Activated CD4-positive, alpha-beta T cell treated with anti-CD3 and anti-CD28 coated beads, Interleukin-2, Interleukin-6, amounts not matched to agents 100 ng/mL and 50 ng/mL, durations not matched to agents 16 hours and 8 hours (primary cell): ENCODE measurements around the gene GSTA3.
"Not testable (repeated sequence)": the region's sequence is repeated elsewhere in the genome, so short reads cannot be mapped to it uniquely, and the experiment has no call there.

Experiments
- DNase-seq: peaks from one replicate; pipeline ENCODE4 v3.0.0-alpha.2; 2020

Gene GSTA3

DNA sequence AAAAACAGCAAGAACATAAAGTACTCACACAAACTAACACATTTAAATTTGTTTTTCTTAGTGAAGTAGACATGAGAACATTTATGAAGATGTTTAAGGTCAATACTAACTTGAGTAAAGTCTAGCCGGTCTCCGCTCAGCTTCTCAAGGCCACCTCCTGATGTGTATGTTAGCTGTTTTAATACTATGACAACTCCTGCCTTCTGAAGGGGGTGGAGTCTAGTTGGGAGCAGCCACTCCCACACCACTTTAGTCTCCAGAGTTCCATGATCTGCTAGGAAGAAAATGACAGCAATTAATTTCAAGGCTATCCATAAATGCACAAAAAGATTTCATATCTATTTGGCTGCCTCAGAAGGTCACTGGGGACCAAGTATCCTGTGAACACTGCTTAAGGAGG is at the start of gene GSTA3:
TSS of gene GSTA3 (minus strand) at position 168 of the 400 bp plus-strand sequence. CDS start 3,864 bp downstream, outside the sequence.
- DNase-seq, result no peak

DNA sequence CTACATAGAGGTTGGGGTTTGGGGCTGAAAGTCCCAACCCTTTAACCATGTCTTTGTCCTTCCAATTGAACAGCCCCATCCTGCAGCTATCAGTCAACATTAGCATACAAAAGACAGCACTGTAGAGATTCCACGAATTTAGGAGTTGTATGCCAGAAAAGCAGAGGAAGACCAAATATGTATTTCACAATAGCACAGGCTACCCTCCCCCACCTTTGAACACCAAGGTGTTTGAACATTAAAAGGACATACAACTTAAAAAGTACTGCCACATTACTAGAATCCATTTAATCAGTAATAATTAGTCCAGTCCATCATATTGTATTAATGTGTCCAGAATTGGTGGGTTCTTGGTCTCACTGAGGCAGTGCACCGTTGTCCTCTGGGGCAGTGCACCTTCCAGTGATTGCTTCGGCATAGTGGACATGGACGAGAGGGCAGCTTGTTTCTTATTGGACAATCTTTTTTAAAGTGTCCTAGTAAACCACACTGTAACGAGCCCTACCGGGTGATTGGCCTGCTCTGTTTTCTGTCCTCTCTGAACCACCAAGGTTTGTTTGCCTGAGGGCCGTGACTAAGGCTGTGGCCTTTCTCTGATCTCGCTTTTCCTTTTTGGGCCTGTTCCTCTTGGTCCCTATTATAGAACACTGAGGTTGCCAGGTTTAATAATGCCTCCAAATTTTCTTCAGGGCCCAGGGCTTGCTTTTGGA is 49.2 kb upstream of the GSTA3 start:
- DNase-seq, result no peak

DNA sequence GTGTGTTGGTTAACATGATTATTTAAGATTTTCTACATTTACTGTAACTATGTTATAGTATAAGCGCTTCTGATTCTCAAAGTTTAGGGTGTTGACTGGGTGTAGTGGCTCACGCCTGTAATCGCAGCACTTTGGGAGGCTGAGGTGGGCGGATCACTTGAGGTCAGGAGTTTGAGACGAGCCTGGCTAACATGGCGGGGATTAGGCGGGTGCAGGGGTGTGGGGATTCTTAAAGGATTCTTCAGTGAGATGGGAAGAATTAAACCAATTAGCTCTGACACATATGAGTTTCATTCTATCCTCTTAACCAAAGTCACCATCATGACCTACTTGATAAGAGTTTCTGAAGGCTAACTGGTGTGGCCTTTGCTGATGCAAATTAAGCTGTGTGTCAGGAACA is 46.4 kb upstream of the GSTA3 start:
- no peak for DNase-seq

DNA sequence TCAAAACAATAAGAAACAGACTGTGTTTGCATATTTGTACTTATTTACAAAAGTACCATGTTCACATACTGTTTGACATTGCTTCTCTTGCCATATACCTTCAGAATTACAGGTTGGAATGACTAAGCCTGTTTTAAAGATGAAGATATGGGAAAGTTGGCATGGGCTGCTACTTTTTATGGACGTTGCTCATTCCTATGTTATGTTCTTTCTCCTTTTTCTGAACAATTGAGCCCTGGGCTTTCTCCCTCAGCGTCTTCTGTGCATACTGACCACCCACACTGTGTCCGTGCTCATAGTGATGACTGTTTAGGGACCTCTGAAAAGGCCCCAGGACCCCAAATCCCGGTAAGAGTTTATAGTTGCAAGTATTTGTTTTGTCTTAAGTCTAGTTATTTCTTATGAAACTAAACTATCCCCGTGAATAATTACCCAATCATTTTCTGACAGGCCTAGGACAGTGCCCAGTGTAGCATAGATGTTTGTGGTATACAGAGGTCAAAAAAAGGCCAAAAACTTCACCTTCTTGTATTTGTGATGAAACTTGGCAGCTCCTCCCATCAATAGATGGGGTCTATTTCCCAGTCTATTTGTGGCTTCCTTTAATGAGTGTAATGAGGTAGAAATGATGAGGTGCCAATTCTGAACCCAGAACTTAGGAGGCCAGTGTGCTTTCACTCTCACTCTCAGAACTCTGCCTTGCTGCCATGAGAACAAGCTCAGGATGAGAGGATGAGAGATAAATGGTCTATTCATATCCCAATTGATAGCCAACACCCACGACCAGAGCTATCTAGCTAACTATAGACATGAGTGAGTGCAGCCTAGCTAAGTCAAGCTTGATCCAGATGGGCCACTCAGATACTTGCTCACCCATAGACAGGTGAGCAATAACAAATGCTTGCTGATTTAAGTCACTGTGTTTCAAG is 44.7 kb upstream of the GSTA3 start:
- DNase-seq, result no peak

DNA sequence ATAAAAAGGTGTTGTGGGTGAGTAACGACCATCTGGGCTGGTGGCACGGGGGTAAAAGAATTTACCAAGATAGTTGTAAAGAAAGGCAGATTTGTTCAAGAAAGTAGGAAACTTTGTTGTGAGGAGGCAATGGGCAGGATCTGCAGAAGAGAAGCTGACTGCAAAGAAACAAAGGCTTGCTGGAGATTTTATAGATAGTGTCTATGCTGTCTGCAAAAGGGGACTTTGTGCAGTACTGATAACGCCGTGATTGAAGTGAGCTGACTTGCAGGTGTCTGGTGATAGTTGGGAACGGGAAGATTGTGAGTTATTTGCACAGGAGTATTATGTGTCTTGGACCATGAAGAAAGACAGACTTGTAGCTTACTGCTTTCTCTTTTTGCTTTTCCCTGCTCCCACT is 36.8 kb upstream of the GSTA3 start:
- DNase-seq, result no peak

DNA sequence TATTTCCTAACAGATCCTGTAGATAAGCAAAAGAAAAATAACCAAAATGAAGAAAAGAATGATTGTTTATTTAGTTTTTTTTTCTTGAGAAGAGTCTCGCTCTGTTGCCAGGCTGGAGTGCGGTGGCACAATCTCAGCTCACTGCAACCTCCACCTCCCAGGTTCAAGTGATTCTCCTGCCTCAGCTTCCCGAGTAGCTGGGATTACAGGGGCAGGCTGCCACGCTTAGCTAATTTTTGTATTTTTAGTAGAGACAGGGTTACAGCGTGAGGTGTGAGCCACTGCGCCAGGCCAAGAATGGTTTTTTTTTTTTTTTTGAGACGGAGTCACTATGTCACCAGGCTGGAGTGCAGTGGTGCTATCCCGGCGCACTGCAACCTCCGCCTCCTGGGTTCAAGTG is 33.3 kb upstream of the GSTA3 start:
- not testable (repeated sequence) for DNase-seq

DNA sequence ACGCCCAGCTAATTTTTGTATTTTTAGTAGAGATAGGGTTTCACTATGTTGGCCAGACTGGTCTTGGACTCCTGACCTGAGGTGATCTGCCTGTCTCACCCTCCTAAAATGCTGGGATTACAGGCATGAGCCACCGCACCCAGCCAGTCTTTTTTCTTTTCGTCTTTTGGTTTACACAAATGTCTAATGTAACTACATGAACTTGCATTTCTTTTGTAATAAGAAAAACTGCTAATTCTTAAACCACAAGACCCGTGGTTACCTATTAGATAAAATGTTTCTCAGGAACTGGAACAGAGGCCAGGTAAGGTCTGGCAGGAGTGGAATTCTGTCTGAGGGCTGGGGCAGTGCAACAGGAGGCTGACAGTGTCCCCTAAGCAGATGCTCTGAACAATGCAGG is 32.7 kb upstream of the GSTA3 start:
- no peak for DNase-seq

DNA sequence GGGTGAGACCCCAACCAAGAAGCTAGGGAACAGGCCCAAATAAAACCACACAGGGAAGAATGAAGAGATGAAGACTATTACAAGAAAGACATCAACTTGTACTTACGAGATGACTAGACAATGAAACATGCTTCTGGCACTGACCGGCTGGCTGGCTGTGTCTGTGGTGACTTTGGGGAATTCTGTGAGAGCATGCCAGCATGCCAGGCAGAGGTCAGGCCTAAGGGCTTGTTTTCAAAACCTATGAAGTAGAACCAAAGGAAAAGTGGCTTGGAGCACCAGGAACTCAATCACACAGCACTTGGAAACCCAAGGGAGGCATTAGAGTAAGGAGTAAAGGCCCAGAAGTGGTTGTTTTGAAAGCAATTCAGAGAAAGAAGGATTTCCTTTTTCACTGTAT is 28.4 kb upstream of the GSTA3 start:
- no peak for DNase-seq

DNA sequence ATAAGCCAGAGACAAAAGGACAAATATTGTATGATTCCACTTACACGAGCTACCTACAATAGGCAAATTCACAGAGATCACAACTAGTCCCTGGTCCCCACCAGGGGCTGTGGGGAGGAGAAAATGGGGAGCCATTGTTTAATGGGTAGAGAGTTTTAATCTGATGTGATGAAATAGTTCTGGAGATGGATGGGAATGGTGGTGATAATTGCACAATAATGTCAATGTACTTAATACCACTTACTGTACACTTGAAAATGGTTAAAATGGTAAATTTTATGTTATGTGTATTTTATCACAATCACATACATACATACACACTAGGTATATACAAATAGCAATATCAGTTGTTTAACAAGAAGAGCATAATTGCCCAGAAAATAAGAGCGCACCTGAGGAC is 24.3 kb upstream of the GSTA3 start:
- DNase-seq, result no peak

DNA sequence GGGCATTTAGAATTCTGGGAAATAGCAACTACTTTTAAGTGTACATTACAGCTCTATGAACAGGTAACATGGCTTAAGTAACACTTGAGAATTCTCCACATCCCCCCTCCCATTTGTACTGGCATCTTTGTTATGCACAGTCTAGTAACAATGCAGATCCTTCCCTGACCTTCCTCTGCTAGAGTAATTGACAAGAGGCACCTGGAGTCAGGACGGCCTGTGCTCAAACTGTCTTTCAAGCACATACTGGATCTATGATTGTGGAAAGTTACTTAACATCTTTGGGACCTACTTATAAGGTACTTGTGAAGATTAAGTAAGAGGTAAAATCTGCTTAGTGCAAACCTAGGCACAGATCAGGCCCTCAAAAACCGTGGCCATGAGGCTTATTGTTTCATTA is 21.9 kb upstream of the GSTA3 start:
- DNase-seq, result no peak

DNA sequence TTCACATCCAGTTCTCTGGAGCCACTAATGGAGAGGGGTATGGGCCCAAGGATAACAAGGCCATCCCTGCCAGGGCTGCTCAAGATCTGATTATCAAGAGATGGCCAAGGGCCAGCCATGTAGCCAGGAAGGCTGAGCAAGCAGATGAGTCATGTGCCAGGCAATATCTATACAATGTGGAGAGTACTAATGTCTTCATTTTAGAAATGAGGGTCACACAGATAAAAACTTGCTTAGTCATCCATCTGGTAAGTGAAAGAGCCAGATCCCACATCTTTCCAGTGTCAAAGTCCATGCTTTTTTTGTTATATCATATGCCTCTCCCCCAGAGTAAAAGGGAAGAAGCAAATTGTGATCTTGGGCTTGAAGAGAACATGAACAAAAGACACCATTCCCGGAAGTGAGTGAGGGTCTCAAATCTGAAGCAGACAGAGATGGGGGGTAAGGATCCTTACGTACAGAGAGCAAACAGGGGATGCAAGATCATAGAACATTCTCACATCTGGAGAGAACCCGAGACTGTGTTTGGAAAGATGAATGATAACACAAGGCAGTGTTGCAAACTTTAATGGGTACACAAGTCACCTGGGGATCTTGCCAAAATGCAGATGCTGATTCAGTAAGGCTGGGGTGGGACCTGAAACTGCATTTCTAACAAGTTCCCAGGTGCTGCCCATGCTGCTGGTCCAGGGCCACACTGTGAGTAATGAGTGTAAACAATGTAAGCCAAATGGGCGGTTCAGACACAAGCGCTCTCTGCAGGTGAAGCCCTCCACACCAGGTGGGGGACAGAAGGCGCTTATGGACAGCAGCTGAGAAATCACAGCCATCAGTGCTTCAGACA is 20.0 kb upstream of the GSTA3 start:
- DNase-seq, result peak; percentile 4

DNA sequence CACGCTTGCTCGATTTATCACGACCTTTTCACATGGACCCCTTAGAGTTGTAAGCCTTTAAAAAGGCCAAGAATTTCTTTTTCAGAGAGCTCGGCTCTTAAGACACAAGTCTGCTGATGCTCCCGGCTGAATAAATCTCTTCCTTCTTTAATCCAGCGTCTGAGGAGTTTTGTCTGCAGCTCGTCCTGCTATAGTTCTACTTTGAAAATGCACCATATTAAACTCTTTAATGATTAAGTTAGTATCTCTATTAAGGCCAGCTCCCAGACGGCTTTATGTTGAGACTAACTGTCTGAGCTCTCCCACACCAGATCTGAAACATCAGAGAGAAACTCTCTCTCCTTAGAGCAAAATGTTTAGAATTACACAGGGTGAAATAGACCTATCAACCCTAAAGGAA is 18.0 kb upstream of the GSTA3 start:
- no peak for DNase-seq

DNA sequence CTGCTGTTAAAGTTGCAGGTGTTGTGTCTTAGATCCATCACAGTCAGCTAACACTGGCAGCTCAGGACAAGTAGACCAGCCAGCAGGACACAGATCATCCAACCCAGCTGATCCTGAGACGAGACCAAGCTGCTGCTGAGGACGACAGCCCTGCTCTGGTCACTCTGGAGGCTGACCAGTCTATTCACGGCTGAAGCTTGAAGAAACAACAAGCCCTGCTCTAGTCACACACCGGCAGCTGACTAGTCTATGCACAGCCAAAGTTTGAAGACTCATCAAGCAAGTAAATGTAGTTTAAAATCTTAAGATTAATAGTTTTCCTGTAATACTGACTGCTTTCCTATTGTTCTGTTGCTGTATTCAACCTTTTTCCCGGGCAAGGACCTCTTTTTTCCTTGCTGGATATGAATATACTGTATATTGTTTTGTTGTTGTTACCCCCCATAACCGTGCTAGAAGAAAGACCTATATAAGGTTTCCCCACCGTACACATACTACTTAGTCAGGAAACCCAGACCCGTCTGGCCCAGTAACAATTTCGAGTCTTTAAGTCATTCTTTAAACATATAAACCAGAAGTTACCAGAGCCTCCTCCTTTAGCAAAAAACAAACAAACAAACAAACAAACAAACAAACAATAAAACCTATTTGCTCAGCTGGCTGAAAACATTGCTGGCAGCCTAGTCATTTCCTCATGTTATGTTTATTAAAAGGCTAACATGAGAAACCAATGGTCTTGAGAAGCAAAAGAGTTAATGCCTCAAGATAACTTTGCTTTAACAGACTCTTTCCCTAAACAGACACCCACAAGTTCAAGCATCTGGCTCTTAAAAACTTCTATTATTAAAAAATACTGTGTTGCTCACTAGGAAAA is 16.7 kb upstream of the GSTA3 start:
- no peak for DNase-seq

DNA sequence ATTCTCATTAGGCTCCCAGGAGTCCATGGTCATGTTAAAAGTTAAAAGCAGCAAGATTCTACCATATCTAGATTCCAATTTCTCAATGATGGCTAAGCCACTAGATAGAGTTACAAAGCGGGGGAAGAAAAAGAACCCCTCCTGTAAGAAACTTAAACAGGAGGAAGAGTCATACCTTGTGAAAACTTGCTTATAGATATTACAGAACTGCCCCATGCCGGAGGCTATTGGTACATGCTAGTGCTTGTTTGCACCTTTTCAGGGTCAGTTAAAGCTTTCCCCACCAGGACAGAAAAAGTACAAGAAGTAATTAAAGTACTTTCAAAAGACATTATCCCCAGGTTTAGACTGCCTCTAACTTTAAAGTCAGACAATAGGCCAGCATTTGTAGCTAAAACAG is 15.5 kb upstream of the GSTA3 start:
- no peak for DNase-seq

DNA sequence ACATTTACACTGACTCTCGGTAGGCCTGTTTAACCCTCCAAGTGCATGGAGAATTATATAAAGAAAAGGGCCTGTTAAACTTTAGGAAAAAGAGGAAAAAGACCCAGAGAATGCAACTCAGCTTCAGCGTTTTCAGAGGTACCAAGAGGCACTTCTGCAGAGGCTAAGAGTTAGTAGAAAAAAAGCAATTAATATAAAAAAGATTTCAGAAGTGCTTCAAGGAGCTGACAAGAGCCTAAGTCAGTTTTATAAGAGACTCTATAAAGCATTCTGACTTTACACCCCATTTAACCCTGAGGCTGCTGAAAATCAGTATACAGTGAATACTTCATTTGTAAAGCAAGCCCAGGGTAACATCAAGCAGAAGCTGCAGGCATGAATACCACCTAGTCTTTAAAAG is 14.2 kb upstream of the GSTA3 start:
- not testable (repeated sequence) for DNase-seq

DNA sequence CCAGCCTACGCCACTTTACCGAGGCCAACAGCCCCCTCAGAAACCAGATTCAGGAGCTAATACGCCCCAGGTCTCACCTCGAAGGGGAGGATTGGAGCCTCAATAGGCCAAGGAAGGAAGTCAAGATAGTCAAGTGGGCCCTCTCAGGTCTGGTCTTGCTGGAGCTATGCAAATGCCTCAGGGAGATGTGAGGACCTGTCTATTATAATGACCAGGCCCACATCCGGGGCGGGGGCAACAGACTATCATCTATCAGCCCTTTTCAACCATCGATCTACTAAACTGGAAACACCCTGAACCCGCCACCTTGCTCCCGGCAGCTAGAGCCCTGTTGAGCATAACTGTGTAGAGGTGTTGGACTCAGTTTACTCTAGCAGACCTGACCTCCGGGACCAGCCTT is 12.7 kb upstream of the GSTA3 start:
- DNase-seq, result no peak

DNA sequence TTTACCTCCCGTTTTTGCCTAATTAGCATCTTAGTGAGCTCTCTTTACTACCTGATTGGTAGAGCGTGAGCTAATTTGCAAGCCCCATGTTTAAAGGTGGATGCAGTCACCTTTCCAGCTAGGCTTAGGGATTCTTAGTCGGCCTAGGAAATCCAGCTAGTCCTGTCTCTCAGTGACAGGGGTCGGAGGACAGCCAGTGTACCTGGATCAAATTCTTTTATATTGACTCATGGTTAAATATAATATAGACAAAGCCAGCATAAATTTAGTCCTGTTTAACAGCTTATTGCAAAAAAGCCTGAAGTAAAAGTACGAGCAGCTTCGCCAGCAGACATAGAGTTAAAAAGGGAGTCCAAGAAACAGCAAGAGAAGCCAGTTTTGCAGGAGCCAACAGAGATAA is 12.2 kb upstream of the GSTA3 start:
- no peak for DNase-seq

DNA sequence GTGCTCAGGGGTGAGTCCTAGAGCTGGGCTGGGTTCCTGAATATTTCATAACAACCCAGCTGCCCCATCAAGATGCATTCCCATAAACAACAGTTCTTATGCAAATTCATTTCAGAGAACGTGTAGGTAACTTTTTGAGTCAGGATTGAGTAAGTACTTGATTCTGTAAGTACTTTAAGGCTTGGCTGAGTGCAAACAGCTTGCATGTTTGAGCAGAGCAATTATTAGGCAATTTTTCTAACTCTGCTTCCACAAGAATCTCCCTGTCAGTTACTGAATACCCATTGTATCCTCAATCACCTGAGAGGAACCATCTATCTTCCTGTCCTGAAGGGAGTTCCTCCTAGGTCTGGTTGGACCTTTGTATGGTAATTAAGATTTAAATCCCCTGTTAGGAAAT is 10.0 kb upstream of the GSTA3 start:
- DNase-seq, result peak; percentile 23

DNA sequence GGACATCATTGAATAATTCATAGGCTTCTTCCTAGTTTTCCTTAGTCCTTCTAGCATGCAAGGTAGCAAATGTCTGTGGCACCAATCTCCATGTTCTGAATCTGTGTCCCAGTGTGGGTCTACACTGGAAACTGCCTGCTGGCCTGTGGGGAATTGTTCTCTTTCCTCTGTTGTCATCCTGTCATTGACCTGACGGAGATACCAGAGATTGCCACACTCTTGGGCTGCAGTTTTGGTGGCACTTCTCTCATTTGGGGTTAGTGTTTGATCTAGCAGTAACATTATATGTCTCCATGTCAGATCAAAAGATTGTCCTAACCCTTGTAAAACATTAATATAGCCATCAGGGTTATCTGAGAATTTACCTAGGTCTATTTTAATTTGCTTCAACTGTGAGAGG is 9.3 kb upstream of the GSTA3 start:
- not testable (repeated sequence) for DNase-seq

DNA sequence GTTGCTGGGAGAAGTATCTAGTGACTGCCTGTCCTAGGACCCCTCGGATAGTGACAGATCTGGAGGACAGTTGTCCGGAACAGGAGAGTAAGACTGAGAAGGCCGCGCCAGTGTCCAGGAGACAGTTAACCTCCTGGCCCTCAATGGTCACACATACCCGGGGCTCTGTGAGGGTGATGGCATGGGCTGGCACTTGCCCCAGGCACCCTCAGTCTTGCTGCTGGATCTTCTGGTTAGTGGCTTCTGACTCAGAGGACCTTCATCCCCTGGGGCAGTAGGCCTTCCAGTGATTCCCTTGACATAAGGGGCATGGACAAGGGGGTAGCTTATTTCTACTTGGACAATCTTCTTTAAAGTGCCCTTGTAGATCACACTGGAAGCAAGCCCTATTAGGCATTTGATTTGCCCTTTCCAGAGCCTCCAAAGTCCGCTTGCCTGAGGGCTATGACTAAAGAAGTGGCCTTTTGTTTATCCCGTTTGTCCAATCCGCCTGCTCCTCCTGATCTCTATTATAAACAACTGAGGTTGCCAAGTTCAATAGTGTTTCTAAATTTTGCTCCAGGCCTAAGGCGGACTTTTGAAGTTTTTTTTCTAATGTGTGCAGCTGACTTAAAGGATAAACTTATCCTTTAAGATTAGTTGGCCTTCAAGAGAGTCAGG is 8.7 kb upstream of the GSTA3 start:
- not testable (repeated sequence) for DNase-seq

DNA sequence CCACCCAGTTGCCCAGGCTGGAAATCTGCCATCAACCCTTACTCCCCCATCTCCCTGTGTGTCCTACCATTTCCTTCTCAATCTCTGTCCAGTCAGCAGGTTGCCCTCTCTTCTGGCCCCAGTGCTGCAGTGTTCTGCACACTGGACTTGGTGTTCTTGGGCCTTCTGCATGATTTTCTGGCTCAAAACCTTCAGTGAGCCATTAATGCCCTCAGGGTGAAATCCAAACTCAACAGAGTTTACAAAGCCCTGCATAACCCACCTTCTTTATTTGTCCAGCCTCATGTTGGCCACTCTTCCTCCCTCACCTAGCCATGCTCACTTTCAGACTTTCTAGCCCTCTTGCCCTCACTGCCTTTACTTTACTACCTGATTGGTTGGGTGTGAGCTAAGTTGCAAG is 5.0 kb upstream of the GSTA3 start:
- no peak for DNase-seq

DNA sequence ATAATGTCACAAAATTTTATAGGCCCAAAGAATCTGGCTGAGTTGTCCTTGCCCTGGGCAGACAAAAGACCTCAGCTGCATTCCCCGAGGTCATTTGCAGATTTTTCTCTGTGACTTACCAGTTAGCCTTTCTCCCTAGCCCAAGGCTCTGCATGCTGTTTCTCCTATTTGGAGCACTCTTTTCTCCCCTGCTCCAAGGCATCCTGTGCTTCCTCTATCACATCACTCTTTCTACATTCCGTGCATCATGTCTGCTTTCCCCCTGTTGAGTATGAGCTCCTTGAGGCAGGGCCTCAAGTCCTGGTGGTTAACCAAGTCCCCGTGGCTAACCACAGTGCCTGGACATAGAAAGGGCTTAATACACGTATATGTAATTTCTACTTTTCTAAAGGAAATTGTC is 593 bp upstream of the GSTA3 start:
- no peak for DNase-seq
